Natural killer cell (primary cell): Measurements from ENCODE around the gene SCYGR8. TPM values are rescaled to one million over a fixed set of nuclear protein-coding genes. Genes with fewer than 3 reads are reported as not detected.
"Not testable (repeated sequence)": the region's sequence is repeated elsewhere in the genome, so short reads cannot be mapped to it uniquely, and the experiment has no call there.

Experiments used
- ATAC-seq, 3 donors: fragments of 150-1000 bp in 2 of 3; fragments of 200-7000 bp in 1 of 3; cut with Tn5 transposase; 1 replicate in 1 of 3; 2 replicates in 2 of 3; pipeline ENCODE4 v1.10.0; 2021; ENCODE audit warnings: mild to moderate bottlenecking in 2 of 3, moderate library complexity in 2 of 3
- DNase-seq, 2 donors: peaks; one replicate each; pipeline versions ENCODE4 v3.0.0 to v3.0.0-alpha.2; 2013 to 2021; ENCODE audit warnings: mixed read lengths in 1 of 2
- H3K27ac ChIP-seq: one replicate; pipeline ENCODE4 v1.5.1; 2013; ENCODE audit warnings: mild to moderate bottlenecking, low read length
- H3K27me3 ChIP-seq: one replicate; pipeline ENCODE4 v1.6.1; 2013; ENCODE audit warnings: low read length; ENCODE audit not compliant: control insufficient read depth, insufficient read depth
- H3K36me3 ChIP-seq: one replicate; pipeline ENCODE4 v1.6.1; 2013; ENCODE audit warnings: low read length; ENCODE audit not compliant: control insufficient read depth, insufficient read depth
- H3K4me1 ChIP-seq: one replicate; pipeline ENCODE4 v1.6.1; 2013; ENCODE audit warnings: low read length; ENCODE audit not compliant: control insufficient read depth, insufficient read depth
- H3K4me3 ChIP-seq: one replicate; pipeline ENCODE4 v1.5.1; 2013; ENCODE audit warnings: low read length
- H3K9me3 ChIP-seq: one replicate; pipeline ENCODE4 v1.6.1; 2013; ENCODE audit warnings: low read length; ENCODE audit not compliant: control insufficient read depth, insufficient read depth
- H3K27ac Mint-ChIP-seq, 2 donors: one replicate each; pipeline ENCODE4 v1.8.0; 2022; ENCODE audit warnings: mild to moderate bottlenecking in 2 of 2, mixed read lengths in 2 of 2, moderate library complexity in 1 of 2
- H3K27me3 Mint-ChIP-seq, 2 donors: one replicate each; pipeline ENCODE4 v1.8.0; 2022; ENCODE audit warnings: low read depth in 2 of 2, mixed read lengths in 2 of 2
- H3K36me3 Mint-ChIP-seq: one replicate; pipeline ENCODE4 v1.8.0; 2022; ENCODE audit warnings: mixed read lengths
- H3K4me1 Mint-ChIP-seq, 2 donors: one replicate each; pipeline ENCODE4 v1.8.0; 2022; ENCODE audit warnings: mixed read lengths in 2 of 2
- H3K4me3 Mint-ChIP-seq: one replicate; pipeline ENCODE4 v1.8.0; 2022; ENCODE audit warnings: mild to moderate bottlenecking, moderate library complexity, mixed read lengths
- H3K9me3 Mint-ChIP-seq, 2 donors: one replicate each; pipeline ENCODE4 v1.8.0; 2022; ENCODE audit warnings: mixed read lengths in 2 of 2
- CTCF ChIP-seq: fragments of 200-600 bp; IDR thresholded peaks from one replicate; pipeline ENCODE4 v1.8.0; 2022; ENCODE audit warnings: antibody characterized with exemption
- WGBS: methylation state at CpG from one replicate; pipeline ENCODE4 v1.1.7; 2013; ENCODE audit warnings: missing lambda C conversion rate; ENCODE audit not compliant: insufficient coverage; 5-methylcytosine and 5-hydroxymethylcytosine counted together
- intact Hi-C: fragments of 100-400 bp; cut with micrococcal nuclease; formaldehyde crosslinking; loops from one replicate; pipeline ENCODE4 v1.14.2; 2022
- total RNA-seq, 4 donors: library from RNA; stranded (reverse); fragments of 120-200 nt in 1 of 4; gene quantifications; one replicate each; pipeline versions ENCODE4 v1.2.3 to v1.2.4, GENCODE V29; 2013 to 2022

The SCYGR8 gene
- total RNA-seq, 3 donors from 2014 or later (not counting 1 experiment from before 2014, with no cell fraction given), result not detected

GRCh38 chr2:227717687-227718567 lies 27.8 kb upstream of the SCYGR8 start, which contains the start of gene SLC19A3:
Gene SLC19A3 (minus strand): TSS chr2:227718028. CDS start chr2:227702318, 15,710 bp downstream.
- H3K4me1 Mint-ChIP-seq, result no peaks in the 10 kb centered on the region
- ATAC-seq, result no peak
- H3K4me1 ChIP-seq, result no peaks in the 10 kb centered on the region
- no peaks in the 10 kb centered on the region for H3K9me3 ChIP-seq
- no peak for DNase-seq
- no peaks in the 10 kb centered on the region for H3K9me3 Mint-ChIP-seq
- intact Hi-C loops, result no loop called here
- H3K27me3 Mint-ChIP-seq, result peaks cover 0 to 14% of the 10 kb centered on the region in 2 donors
- H3K27ac ChIP-seq, result no peak within 1 kb of the TSS
- no peak for TF ChIP-seq CTCF
- WGBS, result 17% methylated on average over 34 of the region's 35 CpGs
- no peak within 1 kb of the TSS for H3K4me3 Mint-ChIP-seq
- no peak within 1 kb of the TSS for H3K27ac Mint-ChIP-seq
- H3K4me3 ChIP-seq, result no peak within 1 kb of the TSS
- no peaks in the 10 kb centered on the region for H3K36me3 ChIP-seq
- no peaks in the 10 kb centered on the region for H3K36me3 Mint-ChIP-seq
- H3K27me3 ChIP-seq, result no peaks in the 10 kb centered on the region

- peaks cover 0 to 17% of the 10 kb centered on the region in 2 donors for H3K27me3 Mint-ChIP-seq
- Histone ChIP-seq H3K9me3 (no peaks in the 10 kb centered on the region), H3K27me3 (no peaks in the 10 kb centered on the region), H3K4me1 (no peaks in the 10 kb centered on the region), H3K36me3 (no peaks in the 10 kb centered on the region), H3K4me3 (no peak overlapping the region), H3K27ac (no peak overlapping the region)
- ATAC-seq (no peak), DNase-seq (no peak)
- intact Hi-C loops, result no loop called here
- no peaks in the 10 kb centered on the region for H3K36me3 Mint-ChIP-seq
- no peak overlapping the region for H3K4me3 Mint-ChIP-seq
- H3K27ac Mint-ChIP-seq, result no peak overlapping the region
- no peak for TF ChIP-seq CTCF
- 92% methylated on average over 3 of the region's 4 CpGs for WGBS
- no peaks in the 10 kb centered on the region for H3K9me3 Mint-ChIP-seq
- no peaks in the 10 kb centered on the region for H3K4me1 Mint-ChIP-seq
Observed at GRCh38 chr2:227719641-227720040, 26.1 kb upstream of the SCYGR8 start.

- intact Hi-C loops, result no loop called here
- WGBS, result 89% methylated on average over 4 of the region's 4 CpGs
- TF ChIP-seq CTCF, result no peak
- Histone ChIP-seq H3K4me1 (no peaks in the 10 kb centered on the region), H3K4me3 (no peak overlapping the region), H3K36me3 (no peaks in the 10 kb centered on the region), H3K27ac (no peak overlapping the region), H3K9me3 (no peaks in the 10 kb centered on the region), H3K27me3 (no peaks in the 10 kb centered on the region)
- peaks cover 0 to 17% of the 10 kb centered on the region in 2 donors for H3K27me3 Mint-ChIP-seq
- ATAC-seq, result no peak
- H3K4me3 Mint-ChIP-seq, result no peak overlapping the region
- no peaks in the 10 kb centered on the region for H3K4me1 Mint-ChIP-seq
- H3K9me3 Mint-ChIP-seq, result no peaks in the 10 kb centered on the region
- no peaks in the 10 kb centered on the region for H3K36me3 Mint-ChIP-seq
- no peak for DNase-seq
- H3K27ac Mint-ChIP-seq, result no peak overlapping the region
Observed at GRCh38 chr2:227720680-227721079, 25.0 kb upstream of the SCYGR8 start.

GRCh38 chr2:227722821-227723220 lies 22.9 kb upstream of the SCYGR8 start:
- DNase-seq, H3K4me3 Mint-ChIP-seq, intact Hi-C loops, H3K4me3 ChIP-seq, H3K4me1 ChIP-seq, H3K4me1 Mint-ChIP-seq, H3K36me3 ChIP-seq, H3K9me3 ChIP-seq, H3K27ac ChIP-seq, H3K36me3 Mint-ChIP-seq, H3K27ac Mint-ChIP-seq, H3K9me3 Mint-ChIP-seq, H3K27me3 ChIP-seq, ATAC-seq: not testable (repeated sequence)
- H3K27me3 Mint-ChIP-seq, result peaks cover 0 to 11% of the 10 kb centered on the region in 2 donors
- 96% methylated on average over 6 of the region's 7 CpGs for WGBS
